ENCODE results near the gene C17orf67.

Gene C17orf67

GRCh38 chr17:56817066-56817465 lies 16.7 kb downstream of the C17orf67 start:
- H3K4me3 ChIP-seq (ENCODE audit: low read depth, low read length): no peak overlapping the region
- peaks cover 32% of the 10 kb centered on the region for H3K27me3 ChIP-seq
- TF ChIP-seq CTCF (IDR thresholded peaks at IDR 0.05; ENCODE audit: low read depth, low read length): no peak
- no peak for DNase-seq
- H3K9me3 ChIP-seq: no peaks in the 10 kb centered on the region
- no peaks in the 10 kb centered on the region for H3K36me3 ChIP-seq
- H3K4me1 ChIP-seq: no peaks in the 10 kb centered on the region

GRCh38 chr17:56815711-56816110 lies 18.0 kb downstream of the C17orf67 start:
- H3K4me1 ChIP-seq: no peaks in the 10 kb centered on the region
- no peaks in the 10 kb centered on the region for H3K36me3 ChIP-seq
- no peak for TF ChIP-seq CTCF (IDR thresholded peaks at IDR 0.05; ENCODE audit: low read depth, low read length)
- H3K27me3 ChIP-seq: peaks cover 37% of the 10 kb centered on the region
- no peak overlapping the region for H3K4me3 ChIP-seq (ENCODE audit: low read depth, low read length)
- DNase-seq: no peak
- H3K9me3 ChIP-seq: no peaks in the 10 kb centered on the region

- Histone ChIP-seq H3K36me3 (no peaks in the 10 kb centered on the region), H3K9me3 (no peaks in the 10 kb centered on the region), H3K4me3 (ENCODE audit: low read depth, low read length) (no peak overlapping the region), H3K27me3 (peaks cover 37% of the 10 kb centered on the region), H3K4me1 (no peaks in the 10 kb centered on the region)
- TF ChIP-seq CTCF (IDR thresholded peaks at IDR 0.05; ENCODE audit: low read depth, low read length): no peak
- DNase-seq: peak; percentile 13
These were observed 20.8 kb downstream of the C17orf67 start for GRCh38 chr17:56812901-56813388.

GRCh38 chr17:56810891-56811775 lies 22.6 kb downstream of the C17orf67 start:
- Histone ChIP-seq H3K4me3 (ENCODE audit: low read depth, low read length) (no peak overlapping the region), H3K36me3 (no peaks in the 10 kb centered on the region), H3K27me3 (peaks cover 30% of the 10 kb centered on the region), H3K4me1 (no peaks in the 10 kb centered on the region), H3K9me3 (no peaks in the 10 kb centered on the region)
- no peak for DNase-seq
- no peak for TF ChIP-seq CTCF (IDR thresholded peaks at IDR 0.05; ENCODE audit: low read depth, low read length)

GRCh38 chr17:56810343-56810742 lies 23.4 kb downstream of the C17orf67 start:
- Histone ChIP-seq H3K36me3 (no peaks in the 10 kb centered on the region), H3K9me3 (no peaks in the 10 kb centered on the region), H3K4me3 (ENCODE audit: low read depth, low read length) (no peak overlapping the region), H3K4me1 (no peaks in the 10 kb centered on the region), H3K27me3 (peaks cover 30% of the 10 kb centered on the region)
- no peak for TF ChIP-seq CTCF (IDR thresholded peaks at IDR 0.05; ENCODE audit: low read depth, low read length)
- no peak for DNase-seq

- Histone ChIP-seq H3K4me1 (no peaks in the 10 kb centered on the region), H3K4me3 (ENCODE audit: low read depth, low read length) (no peak overlapping the region), H3K36me3 (no peaks in the 10 kb centered on the region), H3K9me3 (no peaks in the 10 kb centered on the region), H3K27me3 (peaks cover 26% of the 10 kb centered on the region)
- DNase-seq: no peak
- no peak for TF ChIP-seq CTCF (IDR thresholded peaks at IDR 0.05; ENCODE audit: low read depth, low read length)
These were observed 23.9 kb downstream of the C17orf67 start for GRCh38 chr17:56809820-56810179.
